ENCODE measurements around the gene HPN.
A peak's percentile ranks its signal among the peaks of the same experiment; 100 is the strongest.
"Not testable (repeated sequence)": the region's sequence is repeated elsewhere in the genome, so short reads cannot be mapped to it uniquely, and the experiment has no call there.

HPN gene

DNA sequence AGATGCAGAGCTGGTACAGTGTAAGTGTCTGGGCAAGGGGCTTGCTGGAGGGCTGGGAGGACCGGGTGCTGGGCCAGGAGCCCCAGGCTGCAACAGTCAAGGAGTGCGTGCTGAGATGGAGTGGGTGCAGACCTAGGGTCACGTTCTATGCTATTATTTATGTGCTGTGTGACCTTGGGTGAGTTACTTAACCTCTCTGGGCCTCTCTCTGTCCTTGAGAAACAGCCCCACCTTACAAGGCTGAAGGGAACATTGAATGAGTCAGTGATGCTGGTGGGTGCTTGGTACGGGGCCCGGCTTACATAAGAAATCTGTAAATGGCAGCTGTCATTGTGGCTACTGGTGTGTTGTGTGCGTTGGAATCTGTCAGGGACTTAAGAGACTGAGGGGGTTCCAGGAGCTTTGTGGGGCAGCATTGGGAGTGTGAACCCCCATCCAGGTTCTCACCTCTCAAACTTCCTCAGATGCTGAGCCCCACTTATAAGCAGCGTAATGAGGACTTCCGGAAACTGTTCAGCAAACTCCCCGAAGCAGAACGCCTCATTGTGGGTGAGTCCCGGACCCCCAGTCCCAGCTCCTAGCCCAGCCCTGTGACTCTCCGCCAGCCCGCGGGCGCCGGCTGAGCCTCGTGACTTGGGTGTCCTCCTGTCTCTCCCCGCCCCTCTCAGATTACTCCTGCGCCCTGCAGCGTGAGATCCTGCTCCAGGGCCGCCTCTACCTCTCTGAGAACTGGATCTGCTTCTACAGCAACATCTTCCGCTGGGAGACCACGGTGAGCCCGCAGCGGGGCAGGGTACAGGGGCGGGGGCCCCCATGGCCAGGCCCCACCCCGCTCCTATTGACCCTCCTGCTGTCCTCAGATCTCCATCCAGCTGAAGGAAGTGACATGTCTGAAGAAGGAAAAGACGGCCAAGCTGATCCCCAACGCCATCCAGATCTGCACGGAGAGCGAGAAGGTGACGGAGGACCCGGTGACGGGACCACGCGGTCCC lies 31.8 kb upstream of the HPN start:
- peak in 1 of 2 experiments; percentile 22 for DNase-seq

DNA sequence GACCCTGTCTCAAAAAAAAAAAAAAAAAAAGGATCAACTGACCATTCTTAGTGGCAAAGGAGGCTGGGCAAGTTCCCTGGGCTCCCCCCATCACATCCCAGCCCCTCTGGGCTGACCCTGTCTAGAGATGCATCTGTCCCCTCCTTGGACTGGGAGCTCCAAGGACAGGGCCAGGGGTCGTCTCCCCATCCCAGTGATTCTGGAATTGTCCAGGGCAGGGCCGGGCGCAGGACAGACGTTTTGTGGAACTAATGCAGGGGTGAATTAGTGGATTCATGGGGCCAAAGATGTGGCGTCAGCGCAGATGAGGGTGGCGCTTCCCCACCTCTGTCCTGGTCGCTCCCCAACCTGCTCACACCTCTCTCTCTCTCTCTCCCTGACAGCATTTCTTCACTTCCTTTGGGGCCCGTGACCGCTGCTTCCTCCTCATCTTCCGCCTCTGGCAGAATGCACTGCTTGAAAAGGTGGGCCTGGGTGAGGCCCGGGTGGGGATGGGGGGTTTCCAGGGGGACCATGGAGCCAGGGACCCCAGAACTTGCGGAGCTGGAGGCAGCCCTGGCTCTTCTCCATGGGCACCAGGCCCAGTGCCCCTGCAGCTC lies 30.3 kb upstream of the HPN start:
- peak in 1 of 2 experiments; percentile 32 for DNase-seq

DNA sequence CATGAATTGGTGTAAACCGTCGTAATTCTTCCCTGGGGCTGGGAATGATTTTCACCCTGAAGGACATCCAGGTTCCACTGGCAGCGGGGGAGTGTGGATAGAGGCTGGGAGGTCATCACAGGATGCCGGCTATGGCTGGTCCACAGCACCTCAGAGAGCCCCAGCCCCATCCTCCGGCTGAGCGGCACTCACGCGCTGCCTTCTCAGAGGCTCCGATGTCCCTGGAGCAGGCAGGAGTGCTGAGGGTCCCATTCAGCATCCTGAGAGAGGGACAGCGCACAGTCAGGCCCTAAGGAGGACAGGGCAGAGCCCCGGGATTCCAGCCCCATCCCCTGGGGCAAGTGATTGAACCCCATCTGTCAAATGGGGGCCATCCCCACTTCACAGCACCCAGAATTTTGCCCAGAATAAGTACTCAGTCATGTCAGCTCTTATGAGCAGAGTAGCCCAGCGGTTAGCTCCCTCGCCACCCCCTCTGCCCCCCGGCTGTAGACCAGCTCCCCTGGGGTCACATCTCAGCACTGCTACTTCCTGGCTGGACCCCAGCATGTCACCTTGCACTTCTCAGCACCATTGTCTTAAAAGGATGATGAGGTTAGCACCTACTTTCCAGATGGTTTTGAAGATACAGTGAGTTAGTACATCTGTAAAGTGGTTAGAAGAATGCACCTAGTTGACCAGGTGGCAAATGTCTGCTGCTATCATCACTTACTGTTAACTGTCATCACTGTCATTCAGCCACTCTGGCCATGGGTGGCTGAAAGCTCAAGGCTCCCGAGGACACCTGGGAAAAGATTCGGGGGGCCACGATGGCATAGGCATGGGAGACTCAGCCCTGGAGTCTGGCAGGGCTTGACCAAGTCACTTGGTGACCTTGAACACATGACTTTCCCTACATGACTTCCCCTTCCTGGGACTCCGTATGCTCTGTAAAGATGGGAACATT lies 29.5 kb upstream of the HPN start:
- peak in 1 of 2 experiments; percentile 30 for DNase-seq

DNA sequence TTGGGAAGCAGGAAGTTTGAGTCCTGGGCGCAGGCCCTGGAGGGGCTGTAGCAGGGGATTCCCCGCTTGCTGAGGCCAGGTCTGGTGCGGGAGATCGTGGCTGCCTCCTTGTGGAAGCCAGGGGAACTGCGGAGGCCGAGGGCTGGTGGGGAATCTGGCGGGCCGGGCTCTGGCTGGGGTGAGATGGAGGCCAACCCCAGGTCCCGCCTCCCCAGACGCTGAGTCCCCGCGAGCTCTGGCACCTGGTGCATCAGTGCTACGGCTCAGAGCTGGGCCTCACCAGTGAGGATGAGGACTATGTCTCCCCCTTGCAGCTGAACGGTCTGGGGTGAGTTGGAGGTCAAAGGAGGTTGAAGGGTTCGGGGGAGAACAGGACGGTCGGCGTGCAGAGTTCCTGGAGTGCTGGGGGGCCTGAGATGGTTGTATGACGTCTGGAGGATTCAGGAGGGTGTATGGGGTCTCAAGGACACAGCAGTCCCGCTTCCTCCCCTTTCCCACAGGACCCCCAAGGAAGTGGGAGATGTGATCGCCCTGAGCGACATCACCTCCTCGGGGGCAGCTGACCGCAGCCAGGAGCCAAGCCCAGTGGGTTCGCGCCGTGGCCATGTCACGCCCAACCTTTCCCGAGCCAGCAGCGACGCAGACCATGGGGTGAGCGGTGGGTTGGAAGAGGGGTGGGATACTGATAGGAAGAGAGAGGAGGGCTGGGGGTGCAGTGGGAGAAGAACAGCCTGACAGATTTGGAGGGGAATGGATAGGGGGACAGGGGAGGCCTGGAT lies 28.3 kb upstream of the HPN start:
- peak; percentile 91 to 92 for DNase-seq

DNA sequence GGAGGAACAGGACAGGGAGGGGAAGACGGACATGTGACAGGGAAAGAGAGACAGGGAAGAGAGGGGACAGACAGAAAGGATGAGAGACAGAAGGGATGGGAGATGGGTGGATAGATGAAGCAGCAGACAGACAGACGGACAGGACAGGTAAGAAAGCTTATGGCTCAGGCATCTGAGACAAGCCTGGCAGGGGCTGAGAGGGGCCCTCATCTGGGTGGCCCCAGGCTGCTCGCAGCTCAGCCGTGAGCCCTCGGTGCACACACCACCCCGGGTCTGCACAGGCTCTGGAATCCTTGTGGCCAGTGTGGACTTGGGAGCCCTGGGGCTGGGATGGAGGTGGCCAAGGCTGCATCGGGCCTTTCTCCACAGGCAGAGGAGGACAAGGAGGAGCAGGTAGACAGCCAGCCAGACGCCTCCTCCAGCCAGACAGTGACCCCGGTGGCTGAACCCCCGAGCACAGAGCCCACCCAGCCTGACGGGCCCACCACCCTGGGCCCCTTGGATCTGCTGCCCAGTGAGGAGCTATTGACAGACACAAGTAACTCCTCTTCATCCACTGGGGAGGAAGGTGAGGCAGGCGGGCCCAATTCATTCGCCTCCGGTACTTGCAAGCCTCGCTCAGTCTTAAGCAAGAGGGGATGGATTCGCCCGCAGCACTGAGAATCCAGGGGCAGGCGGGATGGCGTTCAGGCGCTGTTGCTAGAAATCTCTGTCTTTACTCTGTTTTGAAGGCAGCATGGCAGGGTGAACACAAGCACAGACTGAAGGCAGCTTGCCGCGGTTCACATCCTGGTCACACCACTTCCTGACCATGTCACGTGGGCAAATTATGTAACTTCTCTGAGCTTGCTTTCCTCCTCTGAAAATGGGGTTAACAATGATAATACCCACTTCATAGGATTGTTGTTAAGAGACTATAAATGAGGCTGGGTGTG lies 27.4 kb upstream of the HPN start:
- peak; percentile 37 to 38 for DNase-seq

DNA sequence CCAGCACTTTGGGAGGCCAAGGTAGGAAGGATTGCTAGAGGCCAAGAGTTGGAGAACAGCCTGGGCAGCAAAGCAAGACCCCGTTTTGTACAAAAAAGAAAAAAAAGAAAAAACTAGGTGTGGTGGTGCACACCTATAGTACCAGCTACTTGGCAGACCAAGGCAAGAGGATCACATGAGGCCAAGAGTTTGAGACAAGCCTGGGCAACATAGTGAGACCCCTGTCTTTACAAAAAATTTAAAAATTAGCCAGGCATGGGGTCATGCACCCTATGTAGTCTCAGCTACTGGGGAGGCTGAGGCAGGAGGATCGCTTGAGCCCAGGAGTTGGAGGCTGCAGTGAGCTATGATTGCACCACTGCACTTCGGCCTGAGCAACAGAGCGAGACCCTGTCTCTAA lies 26.7 kb upstream of the HPN start:
- not testable (repeated sequence) for DNase-seq

DNA sequence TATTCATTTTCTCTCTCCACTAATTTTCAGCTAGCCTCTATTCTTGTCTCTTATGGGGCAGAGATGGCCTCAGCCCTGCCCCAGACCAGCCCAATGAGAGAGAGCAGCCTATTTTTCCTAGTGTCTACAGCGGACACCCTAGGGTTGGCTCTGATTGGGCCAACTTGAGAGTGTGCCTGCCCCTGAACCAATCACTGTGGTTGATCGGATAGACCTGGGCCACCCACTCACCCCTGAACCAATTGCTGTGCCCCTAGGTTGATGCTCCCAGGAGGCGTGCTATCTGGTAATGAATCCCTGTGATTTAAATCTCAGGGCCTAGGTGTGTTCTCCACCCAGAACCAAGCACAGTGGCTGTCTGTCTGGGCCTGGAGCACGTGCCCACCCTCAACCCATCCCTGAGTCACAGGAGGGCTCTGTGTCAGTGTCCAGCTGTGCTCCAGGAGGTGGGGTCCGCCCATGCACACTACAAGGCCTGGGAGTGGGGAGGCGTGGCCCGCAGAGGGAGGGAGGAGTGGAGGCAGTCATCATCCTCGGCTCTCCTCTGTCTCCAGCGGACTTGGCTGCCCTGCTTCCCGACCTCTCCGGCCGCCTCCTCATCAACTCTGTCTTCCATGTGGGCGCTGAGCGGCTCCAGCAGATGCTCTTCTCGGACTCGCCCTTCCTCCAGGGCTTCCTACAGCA lies 26.1 kb upstream of the HPN start:
- DNase-seq = no peak

DNA sequence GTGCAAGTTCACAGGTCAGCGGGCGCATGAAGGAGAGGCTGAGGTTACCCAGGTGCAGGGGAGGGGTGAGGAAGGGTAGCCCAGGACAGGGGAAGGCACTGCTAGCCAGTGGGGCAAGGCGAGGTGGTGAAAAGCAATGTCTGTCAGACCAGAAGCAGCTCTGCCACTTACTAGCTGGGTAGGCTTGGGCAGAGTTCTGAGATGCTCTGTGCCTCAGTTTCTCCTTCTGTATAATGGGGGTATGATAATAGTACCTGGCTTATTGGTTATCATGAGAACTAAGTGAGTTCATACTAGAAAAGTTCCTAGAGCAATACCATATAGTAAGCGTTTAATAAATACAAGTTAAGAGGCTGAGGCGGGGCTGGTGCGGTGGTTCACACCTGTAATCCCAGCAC lies 25.6 kb upstream of the HPN start:
- DNase-seq = no peak

DNA sequence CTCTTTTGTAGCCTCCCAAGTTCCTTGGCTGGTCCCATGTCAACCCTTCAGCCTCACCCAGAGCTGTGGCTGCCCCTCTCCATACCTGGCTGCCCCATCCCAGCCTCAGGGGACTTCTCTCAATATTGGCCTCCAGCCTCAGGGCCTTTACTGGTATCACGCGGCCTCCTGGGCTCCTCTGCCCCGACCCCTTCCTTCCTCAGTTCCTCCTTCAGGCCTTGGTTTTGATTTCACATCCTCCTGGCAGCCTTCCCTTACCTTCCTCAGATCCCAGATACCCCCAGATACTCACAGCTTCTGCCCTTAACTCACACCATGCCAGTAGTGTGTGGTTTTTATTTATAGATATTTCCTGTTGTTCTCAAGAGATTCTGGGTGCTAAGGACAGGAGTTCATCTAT lies 24.0 kb upstream of the HPN start:
- no peak for DNase-seq

DNA sequence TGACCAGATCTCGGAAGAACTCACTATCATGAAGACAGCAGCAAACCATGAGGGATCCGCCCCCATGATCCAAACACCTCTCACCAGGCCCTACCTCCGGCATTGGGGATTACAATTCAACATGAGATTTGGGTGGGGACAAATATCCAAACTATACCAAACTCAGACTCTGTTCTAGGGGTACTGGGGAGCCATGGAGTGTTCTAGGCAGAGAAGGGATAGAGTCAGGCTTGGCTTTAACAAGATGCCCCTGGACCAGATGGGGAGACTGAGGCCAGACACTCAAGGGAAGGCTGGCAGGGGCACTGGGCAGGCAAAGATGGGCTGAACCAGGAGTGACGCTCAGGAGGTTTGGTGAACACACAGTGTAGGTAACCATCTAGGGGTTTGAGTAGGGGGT lies 23.1 kb upstream of the HPN start:
- DNase-seq = no peak

DNA sequence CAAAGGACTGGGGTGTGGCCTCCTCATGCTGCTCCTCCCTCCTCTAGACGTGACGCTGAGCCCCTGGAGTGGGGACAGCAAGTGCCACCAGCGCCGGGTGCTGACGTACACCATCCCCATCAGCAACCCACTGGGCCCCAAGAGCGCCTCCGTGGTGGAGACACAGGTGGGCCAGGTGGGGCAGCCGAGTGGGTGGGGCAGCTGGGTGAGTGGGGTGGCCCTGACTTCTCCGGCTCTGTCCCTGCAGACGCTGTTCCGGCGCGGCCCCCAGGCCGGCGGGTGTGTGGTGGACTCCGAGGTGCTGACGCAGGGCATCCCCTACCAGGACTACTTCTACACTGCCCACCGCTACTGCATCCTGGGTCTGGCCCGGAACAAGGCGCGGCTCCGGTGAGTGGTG lies 22.4 kb upstream of the HPN start:
- DNase-seq = no peak

DNA sequence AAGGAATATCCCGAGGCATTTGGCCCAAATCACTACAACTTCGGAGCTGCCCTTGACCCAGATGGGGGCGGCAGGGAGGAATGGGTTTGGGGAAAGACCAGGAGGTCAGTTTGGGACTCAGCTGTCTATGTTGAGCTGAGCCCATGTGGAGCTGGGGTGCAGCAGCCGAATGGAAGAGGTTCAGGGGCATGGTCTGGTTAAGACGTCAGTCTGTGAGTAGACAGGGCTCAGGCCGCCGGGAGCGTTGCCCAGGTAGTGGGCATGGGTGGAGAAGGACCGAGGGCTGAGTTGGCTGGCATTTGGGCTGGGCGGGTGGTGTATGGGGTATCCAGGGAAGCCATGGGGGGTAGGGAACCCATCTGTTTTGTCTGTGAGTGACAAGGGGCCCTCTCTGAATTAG lies 20.5 kb upstream of the HPN start:
- DNase-seq = no peak

DNA sequence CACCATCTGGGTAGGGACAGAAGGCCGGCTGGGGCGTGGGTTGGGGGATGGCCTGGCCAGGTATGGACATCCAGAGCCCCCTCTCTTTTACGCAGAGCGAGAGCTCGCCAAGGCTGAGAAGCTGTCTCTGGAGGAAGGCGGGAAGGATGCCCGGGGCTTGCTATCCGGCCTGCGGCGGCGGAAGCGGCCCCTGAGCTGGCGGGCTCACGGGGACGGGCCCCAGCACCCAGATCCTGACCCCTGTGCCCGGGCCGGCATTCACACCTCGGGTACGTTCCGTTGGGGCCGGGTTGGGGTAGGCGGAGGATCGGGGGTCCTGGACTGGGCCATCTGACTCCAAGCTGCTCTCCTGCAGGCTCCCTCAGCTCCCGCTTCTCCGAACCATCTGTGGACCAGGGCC lies 19.9 kb upstream of the HPN start:
- DNase-seq = no peak

DNA sequence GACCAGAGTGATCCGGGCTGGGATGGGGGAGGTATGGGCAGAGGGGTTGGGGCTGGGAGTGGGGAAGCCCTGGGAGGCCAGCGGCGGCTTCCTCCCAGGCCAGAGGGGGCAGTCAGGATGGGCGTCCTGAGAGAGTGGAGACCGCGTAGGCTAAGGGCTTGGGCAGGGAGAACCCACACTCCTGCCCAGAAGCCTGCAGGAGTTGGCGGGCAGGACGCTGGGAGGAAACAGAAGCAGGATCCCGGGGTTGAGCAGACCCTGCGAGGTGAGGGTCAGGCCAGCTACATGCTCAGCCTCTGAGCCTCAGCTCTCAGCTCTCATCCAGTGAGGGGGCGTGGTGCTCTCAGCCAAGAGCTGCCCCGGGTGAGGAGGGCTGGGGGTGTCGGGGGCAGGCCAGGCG lies 19.1 kb upstream of the HPN start:
- no peak for DNase-seq

DNA sequence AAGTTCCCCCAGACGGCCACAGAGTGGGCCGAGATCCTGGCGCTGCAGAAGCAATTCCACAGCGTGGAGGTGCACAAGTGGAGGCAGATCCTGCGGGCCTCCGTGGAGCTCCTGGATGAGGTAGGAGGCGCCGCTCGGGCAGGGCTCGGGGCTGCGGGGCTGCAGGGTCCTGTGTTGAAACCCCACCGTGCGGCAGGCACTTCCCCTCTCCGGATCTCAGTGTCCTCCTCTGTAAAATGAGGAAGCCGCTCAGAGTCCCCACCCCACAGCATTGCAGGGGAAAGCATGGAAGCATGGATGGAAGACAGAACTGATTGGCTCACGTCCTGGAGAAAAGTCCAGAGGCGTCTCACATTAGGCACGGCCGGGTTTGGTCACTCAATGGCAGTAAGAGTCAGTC lies 18.1 kb upstream of the HPN start:
- DNase-seq = no peak

DNA sequence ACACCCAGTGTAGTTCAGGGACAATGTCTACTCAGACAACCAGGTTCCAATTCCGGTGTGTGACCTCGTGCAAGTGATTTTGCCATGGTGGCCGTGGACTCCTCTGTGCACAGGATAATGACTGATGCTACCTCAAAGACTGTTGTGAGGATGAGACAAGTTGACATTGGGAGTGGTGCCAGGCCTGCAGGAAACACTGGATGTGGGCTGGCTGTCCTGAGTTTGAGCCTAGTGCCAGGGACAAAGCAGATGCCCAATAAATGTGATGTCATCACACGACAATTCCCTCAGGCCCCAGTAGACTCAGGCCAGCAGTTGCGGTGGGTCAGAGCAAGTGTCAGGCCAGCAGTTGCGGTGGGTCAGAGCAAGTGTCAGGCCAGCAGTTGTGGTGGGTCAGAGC lies 17.4 kb upstream of the HPN start:
- DNase-seq = no peak

DNA sequence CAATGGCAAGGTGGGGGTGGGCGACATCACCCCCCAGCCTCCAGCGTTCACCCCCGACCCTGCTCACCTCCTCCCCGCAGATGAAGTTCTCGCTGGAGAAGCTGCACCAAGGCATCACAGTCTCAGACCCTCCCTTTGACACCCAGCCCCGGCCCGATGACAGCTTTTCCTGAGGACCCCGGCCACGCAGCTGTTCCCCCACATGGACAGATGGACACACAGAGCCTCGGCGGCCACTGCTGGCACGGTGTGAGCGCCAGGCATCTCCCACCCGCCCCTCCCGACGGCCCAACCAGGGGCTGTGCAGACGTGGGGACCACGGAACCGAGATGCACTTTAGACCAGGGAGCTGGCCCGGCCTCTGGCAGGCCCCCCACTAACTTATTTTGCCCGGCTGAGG lies 15.6 kb upstream of the HPN start:
- no peak for DNase-seq

DNA sequence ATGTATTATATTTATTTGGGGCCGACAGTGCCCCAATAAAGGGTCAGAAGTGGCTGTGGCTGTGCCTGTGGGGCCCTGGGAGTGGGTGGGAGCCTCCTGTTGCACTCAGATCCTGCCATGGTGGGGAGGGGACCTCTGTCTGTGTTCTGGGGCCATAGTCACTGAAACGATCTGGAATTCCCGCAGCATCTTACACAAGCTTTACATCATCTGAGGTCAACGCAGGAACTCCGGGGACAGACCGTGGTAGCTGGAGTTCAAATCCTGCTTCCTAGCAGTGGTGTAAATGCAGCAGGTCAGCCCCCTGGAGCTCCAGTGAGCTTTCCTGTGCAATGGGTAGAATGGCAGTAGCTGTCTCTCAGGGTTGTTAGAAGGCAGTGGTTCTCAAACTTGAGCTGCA lies 15.1 kb upstream of the HPN start:
- no peak for DNase-seq

DNA sequence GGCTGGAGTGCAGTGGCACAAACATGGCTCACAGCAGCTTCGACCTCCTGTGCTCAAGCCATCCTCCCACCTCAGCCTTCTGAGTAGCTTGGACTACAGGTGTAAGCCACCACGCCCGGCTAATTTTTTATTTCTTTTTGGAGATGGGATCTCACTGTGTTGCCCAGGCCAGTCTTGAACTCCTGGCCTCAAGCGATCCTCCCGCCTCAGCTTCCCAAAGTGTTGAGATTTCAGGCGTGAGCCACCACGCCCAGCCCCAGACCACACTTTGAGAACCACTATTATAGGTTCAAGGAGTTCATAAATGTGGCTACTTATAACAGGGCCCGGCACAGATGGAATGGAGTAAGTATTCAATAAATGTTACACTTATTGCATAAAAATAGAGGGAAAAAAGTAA lies 14.5 kb upstream of the HPN start:
- no peak for DNase-seq

DNA sequence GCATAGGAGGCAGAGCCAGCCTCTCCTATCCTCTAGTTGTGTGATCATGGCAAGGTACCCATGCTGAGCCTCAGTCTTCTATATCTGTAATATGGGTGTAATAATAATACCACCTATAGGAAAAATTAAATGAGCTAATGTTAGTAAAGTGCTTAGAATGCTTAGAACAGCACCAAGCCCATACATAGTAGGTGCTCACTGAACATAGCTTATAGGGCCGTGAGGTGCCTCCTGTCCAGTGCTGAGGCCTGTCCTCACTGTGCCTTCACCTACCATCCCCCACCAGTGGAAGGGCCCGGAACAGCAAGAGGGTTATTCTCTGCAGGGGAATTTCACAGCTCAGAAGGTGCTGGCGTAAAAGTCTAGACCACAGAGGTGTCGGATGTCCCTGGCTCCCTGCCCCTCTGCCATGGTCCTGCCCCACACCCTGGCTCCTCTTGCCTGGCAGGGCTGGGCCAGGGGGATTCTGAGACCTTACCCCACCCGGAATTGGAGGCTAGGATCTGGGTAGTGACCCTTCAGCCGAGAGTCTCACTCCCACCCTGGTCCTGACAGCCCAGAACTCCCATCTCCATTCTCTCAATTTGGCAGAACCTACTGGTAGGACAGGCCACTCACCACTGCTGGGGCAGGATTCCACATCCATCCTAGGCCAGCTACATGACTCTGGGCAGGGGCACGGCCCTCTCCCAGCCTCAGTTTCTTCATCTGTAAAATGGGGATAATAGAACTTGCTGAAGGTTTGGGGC lies 13.5 kb upstream of the HPN start:
- DNase-seq = no peak
